B cell (primary cell): ENCODE measurements around the gene MALRD1.

Experiments
- CTCF ChIP-seq: fragments of 200-600 bp; IDR thresholded peaks from one replicate; pipeline ENCODE4 v1.8.0; 2022; ENCODE audit warnings: antibody characterized with exemption, mild to moderate bottlenecking
- EZH2 ChIP-seq: IDR thresholded peaks from 2 replicates; pipeline ENCODE4 v1.6.1; 2012; ENCODE audit warnings: borderline replicate concordance, low read depth, mild to moderate bottlenecking, moderate library complexity, low read length; ENCODE audit not compliant: insufficient read depth, poor library complexity, severe bottlenecking

DNA sequence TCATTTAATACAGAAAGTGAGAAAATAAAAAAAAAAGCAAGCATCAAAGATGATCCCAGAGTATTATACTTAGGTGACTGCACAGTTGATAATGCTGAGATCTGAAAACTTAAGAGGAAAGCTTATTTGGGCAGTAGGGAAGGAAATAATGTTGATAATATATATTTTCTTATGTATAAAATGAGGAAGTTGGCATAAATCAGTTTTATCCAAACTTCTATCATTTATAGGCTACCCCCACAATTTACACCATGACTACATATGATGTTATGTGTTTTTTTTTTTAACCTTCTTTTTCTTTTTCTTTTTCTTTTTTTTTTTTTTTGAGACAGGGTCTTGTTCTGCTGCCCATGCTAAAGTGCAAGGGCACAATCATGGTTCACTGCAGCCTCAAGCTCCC, 659.4 kb downstream of the MALRD1 start:
- TF ChIP-seq CTCF (no peak), EZH2 (no peak)
